NB4 (cell line): ENCODE measurements around the gene JAK3.

Experiments
- MYC ChIP-seq: IDR thresholded peaks from 2 replicates; pipeline ENCODE4 v1.6.1; 2011; ENCODE audit warnings: low read depth, low read length
- POLR2A ChIP-seq: IDR thresholded peaks from 2 replicates; pipeline ENCODE4 v1.6.1; 2011; ENCODE audit warnings: mild to moderate bottlenecking; ENCODE audit not compliant: insufficient read length; ENCODE audit errors: extremely low read depth
- TF ChIP-seq, protein P1 (sequence below): IDR thresholded peaks from one replicate; pipeline ENCODE4 v1.5.1; 2012; ENCODE audit warnings: low read depth, low read length
- TF ChIP-seq, protein P2 (sequence below): IDR thresholded peaks from 2 replicates; pipeline ENCODE4 v1.6.1; 2011; ENCODE audit warnings: low read depth, low read length

DNA sequence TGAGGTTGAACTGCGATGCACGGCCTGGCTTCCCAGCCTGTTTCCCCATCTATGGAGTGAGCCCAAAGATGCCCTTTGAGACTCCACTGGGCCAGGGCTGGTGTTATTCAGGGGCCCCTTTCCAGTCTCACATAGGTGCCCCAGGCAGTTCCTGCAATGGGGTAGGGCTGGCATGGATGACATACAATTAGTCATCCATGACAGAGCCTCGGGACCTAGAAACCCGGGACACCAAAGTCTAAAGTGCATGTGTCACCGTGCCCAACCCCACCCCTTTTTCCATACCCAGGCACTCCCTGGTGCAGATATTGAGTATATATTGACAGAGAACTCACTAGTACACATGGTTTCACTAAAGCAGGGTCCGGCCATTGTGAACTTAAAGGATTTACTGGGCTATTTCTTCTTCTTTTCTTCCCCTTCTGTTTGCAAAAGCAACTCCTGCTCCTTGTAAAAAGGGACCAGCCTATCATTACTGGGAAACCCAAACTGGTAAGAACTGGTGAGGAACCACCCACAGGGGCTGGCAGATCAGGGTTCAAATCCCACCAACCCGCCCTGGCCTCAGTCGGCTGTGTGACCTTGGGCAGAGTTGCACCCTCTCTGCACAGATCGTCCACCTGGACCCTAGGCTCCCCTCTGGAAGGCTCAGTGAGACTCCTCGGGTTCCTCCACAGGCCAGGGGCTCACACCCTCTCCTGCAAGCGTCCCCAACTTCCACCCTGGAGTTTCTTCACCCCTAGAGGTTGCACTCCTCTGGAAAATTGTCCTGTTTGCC lies 50.2 kb downstream of the JAK3 start:
- no peak for TF ChIP-seq POLR2A
- TF ChIP-seq, protein P1, sequence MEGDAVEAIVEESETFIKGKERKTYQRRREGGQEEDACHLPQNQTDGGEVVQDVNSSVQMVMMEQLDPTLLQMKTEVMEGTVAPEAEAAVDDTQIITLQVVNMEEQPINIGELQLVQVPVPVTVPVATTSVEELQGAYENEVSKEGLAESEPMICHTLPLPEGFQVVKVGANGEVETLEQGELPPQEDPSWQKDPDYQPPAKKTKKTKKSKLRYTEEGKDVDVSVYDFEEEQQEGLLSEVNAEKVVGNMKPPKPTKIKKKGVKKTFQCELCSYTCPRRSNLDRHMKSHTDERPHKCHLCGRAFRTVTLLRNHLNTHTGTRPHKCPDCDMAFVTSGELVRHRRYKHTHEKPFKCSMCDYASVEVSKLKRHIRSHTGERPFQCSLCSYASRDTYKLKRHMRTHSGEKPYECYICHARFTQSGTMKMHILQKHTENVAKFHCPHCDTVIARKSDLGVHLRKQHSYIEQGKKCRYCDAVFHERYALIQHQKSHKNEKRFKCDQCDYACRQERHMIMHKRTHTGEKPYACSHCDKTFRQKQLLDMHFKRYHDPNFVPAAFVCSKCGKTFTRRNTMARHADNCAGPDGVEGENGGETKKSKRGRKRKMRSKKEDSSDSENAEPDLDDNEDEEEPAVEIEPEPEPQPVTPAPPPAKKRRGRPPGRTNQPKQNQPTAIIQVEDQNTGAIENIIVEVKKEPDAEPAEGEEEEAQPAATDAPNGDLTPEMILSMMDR: no peak
- TF ChIP-seq, protein P2, sequence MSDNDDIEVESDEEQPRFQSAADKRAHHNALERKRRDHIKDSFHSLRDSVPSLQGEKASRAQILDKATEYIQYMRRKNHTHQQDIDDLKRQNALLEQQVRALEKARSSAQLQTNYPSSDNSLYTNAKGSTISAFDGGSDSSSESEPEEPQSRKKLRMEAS: no peak
- TF ChIP-seq MYC: no peak
